Stimulated activated CD8-positive, alpha-beta memory T cell treated with anti-CD3 and anti-CD28 coated beads, Interleukin-4, amount 100 ng/mL, for 24 hours (primary cell): Measurements from ENCODE around the gene TRAK2.
"Not testable (repeated sequence)": the region's sequence is repeated elsewhere in the genome, so short reads cannot be mapped to it uniquely, and the experiment has no call there.

ENCODE experiments used
- DNase-seq: peaks from one replicate; pipeline ENCODE4 v3.0.0-alpha.2; 2020; ENCODE audit warnings: low read depth

The TRAK2 gene, protein sequence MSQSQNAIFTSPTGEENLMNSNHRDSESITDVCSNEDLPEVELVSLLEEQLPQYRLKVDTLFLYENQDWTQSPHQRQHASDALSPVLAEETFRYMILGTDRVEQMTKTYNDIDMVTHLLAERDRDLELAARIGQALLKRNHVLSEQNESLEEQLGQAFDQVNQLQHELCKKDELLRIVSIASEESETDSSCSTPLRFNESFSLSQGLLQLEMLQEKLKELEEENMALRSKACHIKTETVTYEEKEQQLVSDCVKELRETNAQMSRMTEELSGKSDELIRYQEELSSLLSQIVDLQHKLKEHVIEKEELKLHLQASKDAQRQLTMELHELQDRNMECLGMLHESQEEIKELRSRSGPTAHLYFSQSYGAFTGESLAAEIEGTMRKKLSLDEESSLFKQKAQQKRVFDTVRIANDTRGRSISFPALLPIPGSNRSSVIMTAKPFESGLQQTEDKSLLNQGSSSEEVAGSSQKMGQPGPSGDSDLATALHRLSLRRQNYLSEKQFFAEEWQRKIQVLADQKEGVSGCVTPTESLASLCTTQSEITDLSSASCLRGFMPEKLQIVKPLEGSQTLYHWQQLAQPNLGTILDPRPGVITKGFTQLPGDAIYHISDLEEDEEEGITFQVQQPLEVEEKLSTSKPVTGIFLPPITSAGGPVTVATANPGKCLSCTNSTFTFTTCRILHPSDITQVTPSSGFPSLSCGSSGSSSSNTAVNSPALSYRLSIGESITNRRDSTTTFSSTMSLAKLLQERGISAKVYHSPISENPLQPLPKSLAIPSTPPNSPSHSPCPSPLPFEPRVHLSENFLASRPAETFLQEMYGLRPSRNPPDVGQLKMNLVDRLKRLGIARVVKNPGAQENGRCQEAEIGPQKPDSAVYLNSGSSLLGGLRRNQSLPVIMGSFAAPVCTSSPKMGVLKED

DNA sequence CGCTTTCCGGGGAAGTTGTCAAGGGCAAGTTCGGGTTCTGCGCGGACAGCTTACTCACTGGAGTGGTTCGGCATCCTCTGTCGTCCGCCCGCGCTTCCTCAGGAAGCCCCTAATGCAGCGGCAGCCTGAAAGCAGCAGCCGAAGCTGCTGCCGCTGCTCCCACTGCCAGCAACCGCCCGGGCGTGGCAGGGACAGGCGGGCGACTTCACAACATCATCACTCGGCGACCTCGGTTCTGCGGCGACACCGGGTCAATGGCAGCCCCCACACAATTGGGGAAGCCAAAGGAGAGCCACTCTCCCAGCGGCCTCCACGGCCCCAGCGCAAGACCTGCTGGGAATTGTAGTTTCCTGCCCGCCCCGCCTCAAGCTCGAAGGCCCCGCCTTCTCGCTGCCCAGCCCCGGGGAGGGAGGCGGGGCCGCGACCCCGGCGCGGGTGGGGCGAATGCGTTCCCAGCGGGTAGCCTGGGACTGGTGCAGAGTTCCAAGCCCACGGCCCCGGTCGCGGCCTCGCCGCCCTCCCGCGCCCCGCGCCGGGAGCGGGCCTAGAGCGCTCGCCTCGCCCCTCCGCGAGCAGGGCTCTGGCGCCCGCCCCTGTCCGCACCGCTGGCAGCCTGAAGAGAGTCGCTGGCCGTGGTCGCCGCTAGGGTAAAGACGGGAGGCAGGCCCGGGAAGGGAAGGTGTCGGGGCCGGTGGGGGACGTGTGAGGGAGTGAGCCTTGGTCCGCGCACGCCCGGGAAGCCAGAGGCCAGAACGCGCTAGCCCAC, at the start of gene TRAK2, which contains the start of gene STRADB:
TSS of gene TRAK2 (minus strand) at position 167 of the 766 bp plus-strand sequence. CDS start 30,951 bp downstream, outside the sequence.
TSS of gene STRADB (plus strand) at position 449 of the 766 bp plus-strand sequence. CDS start 3,101 bp downstream, outside the sequence.
- DNase-seq = peak; percentile 94

DNA sequence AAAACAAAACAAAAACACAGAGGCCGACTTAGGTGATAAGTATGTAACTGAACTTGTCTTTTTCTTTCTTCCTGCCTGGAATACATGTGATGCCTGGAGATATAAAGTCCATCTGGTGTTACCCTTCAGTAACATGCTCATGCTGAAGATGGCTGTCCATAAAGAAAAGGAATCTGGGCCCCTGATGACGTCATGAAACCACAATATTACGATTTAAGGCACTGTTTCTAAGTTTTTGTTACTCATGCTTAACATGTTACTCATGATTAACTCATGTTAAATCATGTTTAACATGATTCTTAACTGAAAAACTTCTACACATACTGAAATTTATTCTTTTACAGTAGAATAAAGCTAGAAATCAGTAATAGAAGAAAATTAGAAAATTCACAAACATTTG, 49.3 kb upstream of the TRAK2 start:
- DNase-seq = no peak

DNA sequence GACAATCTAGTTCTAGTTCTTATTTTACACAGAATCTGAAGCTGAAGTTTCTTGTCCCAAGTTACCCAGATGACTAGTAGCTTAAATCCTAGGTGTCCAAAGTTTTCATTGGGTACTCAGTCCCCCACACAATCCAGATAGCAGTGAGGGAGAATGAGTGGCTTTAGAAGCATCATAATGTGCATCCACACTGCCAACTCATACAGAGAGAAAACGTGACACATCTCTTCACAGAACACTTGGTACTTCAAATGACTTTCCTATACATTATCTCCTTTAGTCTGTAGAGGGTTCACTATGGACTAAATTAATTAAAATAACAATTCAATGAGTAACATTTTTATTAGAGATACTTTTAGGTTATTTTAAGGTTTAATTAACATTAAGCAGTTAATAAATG, 45.5 kb upstream of the TRAK2 start:
- DNase-seq = no peak

DNA sequence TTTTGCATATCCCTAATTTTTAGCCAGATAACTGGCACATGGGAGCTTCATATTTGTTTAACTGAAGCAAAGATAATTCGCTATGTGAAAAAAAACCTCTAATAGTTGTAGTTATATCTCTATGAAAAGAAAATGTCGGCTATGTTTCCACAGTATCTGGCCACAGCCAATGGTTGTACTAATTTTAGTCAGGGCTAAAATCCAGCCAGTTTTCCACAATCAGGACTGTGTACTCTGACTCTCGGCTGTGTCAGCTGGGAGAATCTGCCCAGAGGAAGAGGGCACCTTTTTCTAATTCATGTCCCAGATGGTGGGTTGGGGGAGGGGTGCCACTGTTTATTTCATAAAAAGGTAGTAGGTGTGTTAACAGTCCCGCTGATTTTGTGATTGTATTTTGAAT, 39.0 kb upstream of the TRAK2 start:
- DNase-seq = no peak

DNA sequence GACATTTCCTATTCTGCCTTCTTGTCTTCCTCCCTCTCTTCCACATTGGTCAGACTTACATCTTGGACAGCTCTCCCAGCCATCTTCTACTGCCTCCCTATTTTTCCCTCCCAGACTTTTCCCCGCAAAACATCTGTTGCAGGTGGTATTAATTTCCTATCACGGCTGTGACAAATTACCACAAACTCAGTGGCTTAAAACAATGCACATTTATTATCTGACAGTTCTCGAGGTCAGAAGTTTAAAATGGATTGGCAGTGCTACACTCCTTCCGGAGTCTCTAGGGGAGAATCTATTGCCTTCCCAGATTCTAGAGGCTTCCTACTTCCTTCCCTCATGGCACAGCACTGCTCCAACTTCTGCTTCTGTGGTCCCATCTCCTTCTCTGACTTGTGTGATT, 33.5 kb upstream of the TRAK2 start:
- DNase-seq = no peak

DNA sequence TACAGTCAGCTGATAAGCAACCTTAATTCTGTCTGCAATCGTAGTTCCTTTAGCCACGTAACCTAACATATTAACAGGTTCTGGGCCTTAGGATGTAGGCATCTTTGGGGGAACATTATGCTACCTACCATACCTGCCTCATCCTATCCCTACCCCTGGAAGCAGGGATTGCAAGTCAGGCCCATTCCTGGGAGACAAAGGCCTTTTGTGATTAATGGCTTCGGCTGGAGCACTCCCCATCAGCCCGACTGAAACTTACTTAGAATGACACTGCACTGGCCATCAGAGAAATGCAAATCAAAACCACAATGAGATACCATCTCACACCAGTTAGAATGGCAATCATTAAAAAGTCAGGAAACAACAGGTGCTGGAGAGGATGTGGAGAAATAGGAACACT, 32.5 kb upstream of the TRAK2 start:
- DNase-seq = not testable (repeated sequence)

DNA sequence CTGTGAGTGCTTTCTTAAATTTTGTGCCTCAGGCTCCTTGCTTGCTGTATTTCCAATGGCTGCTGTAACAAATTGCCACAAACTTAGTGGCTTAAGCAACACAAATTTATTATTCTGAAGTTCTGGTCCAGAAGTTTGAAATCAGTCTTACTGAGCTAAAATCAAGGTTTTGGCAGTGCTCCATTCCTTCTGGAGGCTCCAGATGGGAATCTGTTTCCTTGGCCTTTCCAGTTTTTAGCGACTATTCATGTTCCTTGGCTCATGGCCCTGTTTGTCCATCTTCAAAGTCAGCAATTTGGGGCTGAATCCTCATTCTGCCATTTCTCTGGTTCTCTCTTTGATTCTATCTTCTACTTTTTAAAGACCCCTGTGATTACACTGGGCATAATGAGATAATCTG, 32.1 kb upstream of the TRAK2 start:
- DNase-seq = no peak

DNA sequence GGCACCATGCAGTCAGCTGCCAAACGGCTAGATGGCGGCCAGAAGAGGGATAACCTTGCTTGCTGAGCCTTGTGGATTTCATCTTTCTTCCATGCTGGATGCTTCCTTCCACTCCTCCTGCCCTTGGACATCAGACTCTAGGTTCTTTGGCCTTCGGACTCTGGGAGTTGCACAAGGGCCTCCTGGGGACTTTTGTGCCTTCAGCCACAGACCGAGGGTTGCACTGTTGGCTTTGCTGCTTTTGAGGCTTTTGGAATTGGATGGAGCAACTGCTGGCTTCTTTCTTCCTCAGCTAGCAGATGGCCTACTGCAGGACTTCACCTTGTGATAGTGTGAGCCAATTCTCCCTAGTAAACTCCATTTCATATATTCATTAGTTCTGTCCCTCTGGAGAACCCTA, 31.3 kb upstream of the TRAK2 start:
- DNase-seq = no peak

DNA sequence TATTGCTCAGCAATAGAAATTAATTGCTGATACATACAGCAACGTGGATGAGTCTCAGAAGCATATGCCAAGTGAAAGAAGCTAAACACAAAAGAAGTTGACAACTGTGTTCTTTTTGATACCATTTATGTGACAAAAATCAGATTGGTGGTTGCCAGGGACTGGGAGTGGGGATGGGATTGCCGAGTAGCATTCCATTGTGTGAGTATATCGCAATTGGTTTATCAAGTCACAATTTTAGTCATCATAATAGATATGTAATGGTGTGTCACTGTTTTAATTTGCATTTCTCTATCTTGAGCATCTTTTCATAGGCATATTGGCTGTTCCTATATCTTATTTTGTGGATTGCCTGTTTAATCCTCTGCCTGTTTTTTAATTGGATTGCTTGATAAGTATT, 21.2 kb upstream of the TRAK2 start:
- no peak for DNase-seq

DNA sequence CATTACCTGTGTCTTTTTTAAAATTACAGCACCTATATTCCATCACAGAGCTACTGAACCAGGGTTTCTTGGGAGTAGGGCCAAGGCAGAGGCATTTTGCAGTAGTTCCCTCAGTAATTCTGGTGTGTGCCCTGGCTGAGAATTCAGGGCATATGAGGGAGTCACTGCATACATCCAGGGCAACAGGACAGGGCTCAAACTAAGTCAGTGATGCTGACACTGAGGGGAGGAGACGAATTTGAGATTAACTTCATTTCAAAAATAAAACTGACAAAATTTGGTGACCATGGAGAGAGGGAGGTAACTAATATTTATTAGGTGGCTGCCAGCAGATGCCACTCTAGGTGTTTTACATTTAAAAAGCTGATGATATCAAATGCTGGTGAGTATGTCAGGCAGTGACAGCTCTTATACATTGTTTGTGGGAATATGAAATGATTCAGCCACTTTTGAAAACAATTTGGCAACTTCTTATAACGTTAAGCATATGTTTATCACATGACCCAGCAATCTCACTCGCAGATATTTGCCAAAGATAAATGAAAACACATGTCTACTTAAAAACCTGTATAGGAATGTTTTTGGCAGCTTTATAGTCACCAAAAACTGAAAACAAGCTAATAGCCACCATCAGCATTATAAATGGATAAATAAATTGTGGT, 20.6 kb upstream of the TRAK2 start:
- no peak for DNase-seq

DNA sequence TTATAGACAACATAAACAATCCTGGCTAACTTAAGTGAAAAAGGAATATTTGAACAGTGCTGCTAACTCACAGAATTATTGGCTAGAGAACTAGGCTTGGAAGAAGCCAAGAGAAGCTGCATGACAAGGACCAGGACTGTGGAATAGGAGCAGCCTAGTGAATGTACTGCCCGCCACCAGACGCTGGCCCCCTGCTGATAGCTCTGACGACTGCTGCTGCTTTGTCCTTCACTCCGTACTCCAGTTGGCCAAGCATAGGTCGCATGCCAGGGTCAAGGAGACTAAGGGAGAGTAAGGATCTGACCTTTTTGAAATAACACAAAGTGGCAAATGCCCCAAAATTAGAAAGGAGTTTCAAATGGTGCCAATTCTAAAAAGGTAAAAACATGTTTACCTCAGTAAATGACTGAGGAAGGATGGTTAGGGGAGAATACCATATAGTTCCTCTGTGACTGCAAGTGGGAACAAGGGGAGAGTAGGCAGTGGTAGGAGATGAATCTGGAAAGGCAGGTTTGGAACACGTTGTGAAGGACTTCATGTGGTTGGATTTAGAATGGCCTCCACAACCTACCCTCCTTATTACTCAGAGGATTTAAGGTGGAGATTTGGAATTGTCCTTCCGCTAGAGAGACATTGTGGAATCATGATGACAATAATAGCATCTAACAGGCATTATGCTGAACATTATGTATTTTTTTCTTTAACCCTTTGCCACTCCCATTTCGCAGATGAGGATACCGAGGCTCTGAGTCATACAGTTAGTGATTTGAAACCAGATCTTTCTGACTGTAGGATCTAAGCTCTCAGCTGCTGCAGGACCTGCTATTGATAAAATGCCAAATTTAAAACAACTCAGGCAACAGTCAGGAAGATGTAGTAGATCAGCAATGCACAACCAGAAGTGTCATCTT, 19.8 kb upstream of the TRAK2 start:
- DNase-seq = no peak

DNA sequence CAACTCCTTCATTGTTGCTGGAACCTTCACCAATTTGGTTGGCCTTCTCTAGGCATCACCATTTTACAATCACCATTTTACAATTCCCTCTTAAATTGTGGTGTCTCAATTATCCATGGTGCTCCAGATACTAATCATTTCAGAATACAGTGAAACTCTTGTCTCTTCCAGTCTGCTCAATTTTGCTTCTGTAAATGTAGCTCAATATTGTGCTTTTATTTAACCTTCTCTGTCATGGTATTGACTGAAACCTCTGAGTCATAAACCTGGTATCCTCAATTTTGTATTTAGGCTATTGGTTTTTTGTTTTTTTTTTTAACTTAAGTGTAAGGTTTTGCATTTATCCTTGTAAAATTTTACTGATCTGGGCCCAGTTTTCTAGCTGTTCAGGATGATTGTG, 16.4 kb upstream of the TRAK2 start:
- DNase-seq = no peak

DNA sequence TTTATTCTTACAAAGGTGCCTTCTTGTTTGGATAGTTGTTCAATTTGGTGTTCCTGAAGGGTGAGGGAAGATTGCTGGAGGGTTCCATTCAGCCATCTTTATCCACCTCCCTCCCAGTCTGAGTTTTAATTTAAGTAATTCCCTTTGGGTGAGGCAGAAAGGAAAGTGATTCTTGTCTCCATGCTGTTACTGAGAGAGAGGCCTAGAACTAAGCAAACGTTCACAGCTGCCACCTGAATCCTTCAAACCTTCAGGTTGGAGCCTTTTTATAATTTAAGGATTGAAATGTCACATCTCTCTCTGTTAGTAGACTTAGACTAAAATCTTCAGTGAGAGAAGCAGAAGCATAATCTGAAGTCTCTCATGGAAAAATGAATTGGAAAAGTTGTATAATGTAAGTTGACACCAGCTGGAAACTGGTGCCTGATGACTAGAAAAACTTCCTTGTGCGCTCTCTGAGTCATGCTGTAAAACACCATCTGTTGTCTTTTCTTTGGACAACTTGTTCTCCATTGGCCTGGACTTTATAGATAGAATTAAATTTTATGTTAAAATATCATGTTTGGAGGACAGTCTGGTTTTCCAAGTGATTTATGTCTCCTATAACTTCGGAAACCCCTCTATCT, 14.9 kb upstream of the TRAK2 start:
- no peak for DNase-seq

DNA sequence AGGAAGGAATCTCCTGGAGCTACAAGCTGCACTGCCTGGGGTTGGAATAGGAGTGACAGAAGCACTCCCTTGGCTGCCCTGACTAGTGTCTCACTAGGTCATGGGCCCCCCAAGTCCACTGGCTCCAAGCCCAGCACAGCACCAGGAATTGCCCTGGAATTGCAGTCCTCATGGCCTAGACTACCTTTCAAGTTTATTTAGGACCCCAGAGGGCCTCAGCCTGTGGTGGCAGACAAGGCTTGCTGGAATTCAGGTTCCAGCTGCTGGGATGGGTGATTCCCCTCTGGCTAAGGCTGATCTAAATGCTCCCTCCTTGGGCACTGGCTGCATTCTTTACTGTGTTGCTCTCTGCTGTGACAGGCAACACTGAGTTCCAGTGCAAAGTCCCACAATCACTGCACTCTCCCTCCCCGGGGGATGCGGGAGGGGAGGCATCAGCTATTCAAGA, 14.3 kb upstream of the TRAK2 start:
- DNase-seq = no peak

DNA sequence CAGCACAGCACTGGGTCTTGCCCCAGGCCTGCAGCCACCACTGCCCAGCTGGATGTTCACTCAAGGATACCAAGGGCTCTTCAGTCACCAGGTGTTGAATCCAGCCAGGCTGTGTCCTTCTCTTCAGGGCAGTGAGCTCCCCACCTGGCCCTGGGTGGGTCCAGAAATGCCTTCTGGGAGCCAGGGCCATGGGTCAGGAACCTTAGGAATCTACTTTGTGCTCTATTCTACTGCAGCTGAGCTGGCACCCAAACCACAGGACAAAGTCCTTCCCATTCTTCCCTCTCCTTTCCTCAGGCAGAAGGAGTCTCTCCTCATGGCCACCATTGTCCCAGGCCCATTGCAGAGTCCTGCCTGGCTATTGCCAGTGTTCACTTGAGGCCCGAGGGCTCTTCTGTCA, 13.3 kb upstream of the TRAK2 start:
- DNase-seq = no peak

DNA sequence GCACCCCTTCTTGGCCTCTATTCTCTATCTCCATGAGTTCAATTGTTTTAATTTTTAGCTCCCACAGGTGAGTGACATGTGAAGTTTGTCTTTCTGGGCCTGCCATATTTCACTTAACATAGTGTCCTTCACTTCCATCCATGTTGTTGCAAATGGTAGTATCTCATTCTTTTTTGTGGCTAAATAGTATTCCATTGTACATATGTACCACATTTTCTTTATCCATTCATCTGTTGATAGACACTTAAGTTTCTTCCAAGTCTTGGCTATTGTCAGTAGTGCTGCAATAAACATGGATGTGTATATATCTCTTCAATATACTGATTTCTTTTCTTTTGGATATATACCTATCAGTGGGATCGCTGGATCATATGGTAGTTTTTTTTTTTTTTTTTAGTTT, 9.3 kb upstream of the TRAK2 start:
- no peak for DNase-seq

DNA sequence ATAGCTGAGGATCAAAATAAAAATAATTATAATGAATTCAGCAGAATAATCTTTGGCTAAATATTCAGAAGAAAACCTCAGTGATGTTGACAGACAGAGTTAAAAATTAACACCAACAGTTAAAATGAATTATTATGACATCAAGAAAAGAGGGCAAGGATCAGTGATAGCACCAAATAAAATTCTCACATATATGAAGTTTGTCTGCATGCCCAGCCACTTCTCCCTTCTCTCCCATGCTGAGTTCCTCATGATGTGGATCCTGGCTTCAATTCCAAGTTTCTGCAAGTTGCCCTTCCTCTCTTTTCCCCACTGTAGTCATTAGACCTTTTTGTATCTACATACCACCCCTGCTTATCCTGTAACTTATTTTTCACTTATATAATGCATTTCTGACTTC, 7.1 kb upstream of the TRAK2 start:
- no peak for DNase-seq

DNA sequence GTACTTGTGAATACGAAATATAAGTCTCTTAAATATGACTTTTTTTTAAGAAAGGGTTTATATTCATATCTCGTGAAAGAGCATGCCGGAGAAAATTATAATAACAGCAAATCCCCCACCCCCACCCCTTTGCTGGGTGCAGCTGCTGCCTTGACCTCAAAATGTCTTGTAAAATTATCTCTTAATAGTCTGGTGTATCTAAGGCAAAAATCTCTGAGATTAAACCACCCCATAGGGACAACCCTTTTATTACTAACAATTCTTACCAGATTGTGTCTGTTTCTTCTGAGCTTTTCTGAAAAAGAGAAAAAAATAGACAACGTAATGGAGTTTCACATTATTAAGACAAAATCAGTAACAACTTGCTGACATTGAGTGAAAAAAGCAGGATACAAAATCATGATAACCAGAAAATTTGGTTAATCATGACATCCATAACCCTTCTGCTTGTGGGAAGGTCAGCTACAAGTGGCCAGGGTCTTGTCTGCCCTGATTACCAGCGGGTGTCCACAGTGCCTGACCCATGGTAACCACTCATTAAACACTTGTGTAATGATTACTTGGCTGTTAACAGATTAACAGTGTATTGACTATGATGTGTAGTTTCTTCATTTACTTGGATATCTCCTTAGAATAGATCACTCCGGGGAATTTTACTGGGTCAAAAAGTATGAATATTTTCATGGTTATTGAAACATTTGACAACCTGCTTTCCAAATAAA, 1.8 kb upstream of the TRAK2 start:
- DNase-seq = no peak
